H1 (cell line): Measurements from ENCODE around the gene CASQ2. TPM values are rescaled to one million over a fixed set of nuclear protein-coding genes. Genes with fewer than 3 reads are reported as not detected.

ENCODE experiments used
- CTCF ChIA-PET: fragments of 300-600 bp; sonication (Branson Sonifier 250); formaldehyde crosslinking; loops from one replicate; lab custom pipeline; 2021; ENCODE audit not compliant: partially characterized antibody; lab: Charles Lee
- POLR2A ChIA-PET: fragments of 300-600 bp; sonication (Branson Sonifier 250); formaldehyde crosslinking; loops from one replicate; lab custom pipeline; 2021; ENCODE audit warnings: inconsistent platforms; ENCODE audit not compliant: partially characterized antibody; lab: Charles Lee
- DNase-seq, 2 experiments: peaks; one replicate each; pipeline versions ENCODE4 v3.0.0 to v3.0.0-alpha.2; 2010 to 2022; ENCODE audit warnings: low spot score in 2 of 2, low read depth in 1 of 2, mixed read lengths in 1 of 2
- FAIRE-seq: peaks from 2 replicates; lab custom pipeline; 2011; peaks lifted over from hg19 to GRCh38; lab: Jason Lieb, UNC
- H2AFZ ChIP-seq: 2 replicates; pipeline ENCODE4 v1.8.1; 2012; ENCODE audit warnings: low read length, inconsistent platforms
- H2AK5ac ChIP-seq: 2 replicates; pipeline ENCODE4 v1.6.1; 2013; ENCODE audit warnings: low read depth, low read length
- H2BK120ac ChIP-seq: replicated peaks from 2 replicates; pipeline ENCODE3; 2013; ENCODE audit warnings: low read depth, low read length, inconsistent platforms
- H2BK12ac ChIP-seq: 2 replicates; pipeline ENCODE4 v1.6.1; 2013; ENCODE audit warnings: low read depth, low read length
- H2BK15ac ChIP-seq: 2 replicates; pipeline ENCODE4 v1.6.1; 2013; ENCODE audit warnings: low read length
- H2BK20ac ChIP-seq: 2 replicates; pipeline ENCODE4 v1.6.1; 2013; ENCODE audit warnings: low read length
- H2BK5ac ChIP-seq: 2 replicates; pipeline ENCODE4 v1.6.1; 2013; ENCODE audit warnings: low read depth, low read length
- H3K14ac ChIP-seq: 2 replicates; pipeline ENCODE4 v1.6.1; 2013; ENCODE audit warnings: inconsistent platforms; ENCODE audit not compliant: insufficient read length
- H3K18ac ChIP-seq: 2 replicates; pipeline ENCODE4 v1.6.1; 2013; ENCODE audit warnings: low read length; ENCODE audit errors: extremely low read depth
- H3K23ac ChIP-seq: 2 replicates; pipeline ENCODE4 v1.6.1; 2013; ENCODE audit warnings: inconsistent platforms; ENCODE audit not compliant: insufficient read length
- H3K23me2 ChIP-seq: 2 replicates; pipeline ENCODE4 v1.6.1; 2013; ENCODE audit warnings: low read depth, low read length
- H3K27ac ChIP-seq: 2 replicates; pipeline ENCODE4 v1.6.1; 2011; ENCODE audit warnings: low read depth, low read length, inconsistent platforms
- H3K27me3 ChIP-seq, 4 experiments: replicated peaks in 1 of 4; 1 replicate in 1 of 4; 2 replicates in 3 of 4; pipeline versions ENCODE4 v1.6.1 to v1.8.1; 2011 to 2013; ENCODE audit warnings: low read length in 3 of 4, mild to moderate bottlenecking in 3 of 4, inconsistent platforms in 2 of 4, mixed read lengths in 2 of 4, moderate library complexity in 1 of 4; ENCODE audit not compliant: control insufficient read depth in 3 of 4, insufficient read depth in 3 of 4; ENCODE audit errors: extremely low read depth in 1 of 4
- H3K36me3 ChIP-seq, 4 experiments: 2 replicates each; pipeline versions ENCODE4 v1.6.1 to v1.8.1; 2011 to 2013; ENCODE audit warnings: mild to moderate bottlenecking in 4 of 4, low read length in 3 of 4, moderate library complexity in 2 of 4, control low read depth in 1 of 4, inconsistent platforms in 1 of 4; ENCODE audit not compliant: insufficient read depth in 4 of 4, control insufficient read depth in 2 of 4
- H3K4ac ChIP-seq: replicated peaks from 2 replicates; pipeline ENCODE3; 2013; ENCODE audit warnings: low read length, low read depth, mixed read lengths, inconsistent platforms; ENCODE audit not compliant: insufficient read length
- H3K4me1 ChIP-seq, 4 experiments: replicated peaks in 1 of 4; 1 replicate in 1 of 4; 2 replicates in 3 of 4; pipeline versions ENCODE4 v1.6.1 to v1.8.1; 2011 to 2013; ENCODE audit warnings: low read length in 3 of 4, inconsistent platforms in 2 of 4, mixed read lengths in 1 of 4; ENCODE audit not compliant: insufficient read depth in 4 of 4, control insufficient read depth in 3 of 4
- H3K4me2 ChIP-seq, 2 experiments: 2 replicates each; pipeline versions ENCODE4 v1.6.1 to v1.8.1; 2011 to 2013; ENCODE audit warnings: low read depth in 2 of 2, low read length in 2 of 2, control low read depth in 1 of 2, inconsistent platforms in 1 of 2, mild to moderate bottlenecking in 1 of 2; ENCODE audit not compliant: insufficient read depth in 1 of 2
- H3K4me3 ChIP-seq, 4 experiments: fragments of 200-600, 300-600 bp in 1 of 4; sonication (generic), shearing (Covaris generic), sonication (Bioruptor Twin) in 1 of 4; 2 replicates each; pipeline versions ENCODE4 v1.5.1 to v1.8.1; 2011 to 2016; ENCODE audit warnings: low read length in 4 of 4, low read depth in 3 of 4, control low read depth in 2 of 4, inconsistent platforms in 2 of 4, mild to moderate bottlenecking in 2 of 4, mixed read lengths in 1 of 4, moderate library complexity in 1 of 4; ENCODE audit not compliant: insufficient read depth in 2 of 4; ENCODE audit errors: extremely low read depth in 1 of 4
- H3K56ac ChIP-seq: replicated peaks from 2 replicates; pipeline ENCODE3; 2013; ENCODE audit warnings: low read depth, mild to moderate bottlenecking, mixed read lengths, low read length, inconsistent platforms; ENCODE audit not compliant: insufficient read length
- H3K79me1 ChIP-seq: 2 replicates; pipeline ENCODE4 v1.6.1; 2013; ENCODE audit warnings: low read depth, low read length, control low read depth
- H3K79me2 ChIP-seq, 2 experiments: 2 replicates each; pipeline versions ENCODE4 v1.6.1 to v1.8.1; 2012 to 2013; ENCODE audit warnings: low read length in 2 of 2, mild to moderate bottlenecking in 2 of 2, inconsistent platforms in 1 of 2; ENCODE audit not compliant: insufficient read depth in 2 of 2, control insufficient read depth in 1 of 2
- H3K9ac ChIP-seq, 4 experiments: replicated peaks in 1 of 4; 1 replicate in 1 of 4; 2 replicates in 3 of 4; pipeline versions ENCODE4 v1.6.1 to v1.8.1; 2011 to 2013; ENCODE audit warnings: low read depth in 3 of 4, low read length in 3 of 4, control low read depth in 2 of 4, mild to moderate bottlenecking in 2 of 4, moderate library complexity in 2 of 4, inconsistent platforms in 1 of 4; ENCODE audit errors: extremely low read depth in 1 of 4
- H3K9me3 ChIP-seq, 2 experiments: 2 replicates each; pipeline versions ENCODE4 v1.6.1 to v1.8.1; 2012 to 2013; ENCODE audit warnings: mild to moderate bottlenecking in 2 of 2, moderate library complexity in 2 of 2, control low read depth in 1 of 2, inconsistent platforms in 1 of 2, low read depth in 1 of 2, low read length in 1 of 2, mixed read lengths in 1 of 2; ENCODE audit not compliant: insufficient read depth in 2 of 2
- H4K20me1 ChIP-seq, 2 experiments: replicated peaks in 1 of 2; 2 replicates each; pipeline versions ENCODE3 to v1.8.1; 2011 to 2013; ENCODE audit warnings: inconsistent platforms in 2 of 2, low read length in 2 of 2, mild to moderate bottlenecking in 1 of 2; ENCODE audit not compliant: insufficient read depth in 2 of 2, control insufficient read depth in 1 of 2
- H4K5ac ChIP-seq: 2 replicates; pipeline ENCODE4 v1.6.1; 2013; ENCODE audit warnings: low read length, low read depth, mixed read lengths, inconsistent platforms; ENCODE audit not compliant: insufficient read length
- H4K8ac ChIP-seq: 2 replicates; pipeline ENCODE4 v1.8.0; 2013; ENCODE audit warnings: mild to moderate bottlenecking, moderate library complexity, low read length, inconsistent platforms; ENCODE audit not compliant: insufficient read depth; ENCODE audit errors: extremely low read depth
- H4K91ac ChIP-seq: replicated peaks from 2 replicates; pipeline ENCODE3; 2013; ENCODE audit warnings: low read length, mixed read lengths, inconsistent platforms; ENCODE audit not compliant: insufficient read length
- CHD1 ChIP-seq: IDR thresholded peaks from 2 replicates; pipeline ENCODE4 v1.6.1; 2012; ENCODE audit warnings: low read depth, low read length, improper control_type of control experiment
- CHD2 ChIP-seq: IDR thresholded peaks from 2 replicates; pipeline ENCODE4 v1.6.1; 2012; ENCODE audit warnings: low read length, improper control_type of control experiment
- CTCF ChIP-seq, 3 experiments: IDR thresholded peaks; 1 replicate in 2 of 3; 2 replicates in 1 of 3; pipeline versions ENCODE4 v1.5.1 to v1.6.1; 2011; ENCODE audit warnings: low read length in 3 of 3, mild to moderate bottlenecking in 3 of 3, inconsistent platforms in 2 of 3, low read depth in 1 of 3, moderate library complexity in 1 of 3; ENCODE audit not compliant: insufficient read depth in 1 of 3; ENCODE audit errors: control extremely low read depth in 1 of 3
- FOSL1 ChIP-seq: IDR thresholded peaks from 2 replicates; pipeline ENCODE4 v1.6.1; 2011; ENCODE audit warnings: mild to moderate bottlenecking, low read depth, low read length, moderate library complexity; ENCODE audit not compliant: insufficient read depth
- GABPA ChIP-seq: IDR thresholded peaks from 2 replicates; pipeline ENCODE4 v1.6.1; 2011; ENCODE audit warnings: mild to moderate bottlenecking, low read length, moderate library complexity, borderline replicate concordance; ENCODE audit not compliant: insufficient read depth
- HDAC2 ChIP-seq, 2 experiments: fragments of 300-600 bp in 1 of 2; sonication (generic) in 1 of 2; IDR thresholded peaks; 2 replicates each; pipeline ENCODE4 v1.6.1; 2011 to 2012; ENCODE audit warnings: low read depth in 2 of 2, low read length in 2 of 2, mild to moderate bottlenecking in 2 of 2, moderate library complexity in 2 of 2, borderline replicate concordance in 1 of 2, inconsistent platforms in 1 of 2
- KDM4A ChIP-seq: IDR thresholded peaks from one replicate; pipeline ENCODE4 v1.7.1; 2012; ENCODE audit warnings: low read depth, mild to moderate bottlenecking, moderate library complexity, low read length, inconsistent platforms; ENCODE audit not compliant: severe bottlenecking
- MAFK ChIP-seq: IDR thresholded peaks from 2 replicates; pipeline ENCODE4 v1.6.1; 2012; ENCODE audit warnings: low read depth, mild to moderate bottlenecking, improper control_type of control experiment, low read length
- SIN3A ChIP-seq, 2 experiments: IDR thresholded peaks in 1 of 2; conservative IDR thresholded peaks in 1 of 2; 2 replicates each; pipeline ENCODE4 v1.6.1; 2011 to 2012; ENCODE audit warnings: low read length in 2 of 2, improper control_type of control experiment in 1 of 2, low read depth in 1 of 2, mild to moderate bottlenecking in 1 of 2
- WGBS, 2 experiments: shearing (Covaris generic) in 1 of 2; methylation state at CpG; one replicate each; pipeline versions ENCODE4 v1.1.6 to v1.1.7; 2013 to 2015; ENCODE audit warnings: low lambda C conversion rate in 2 of 2, mixed read lengths in 2 of 2, inconsistent platforms in 1 of 2, low coverage in 1 of 2, missing lambda C conversion rate in 1 of 2; ENCODE audit not compliant: insufficient replicate concordance in 2 of 2, insufficient coverage in 1 of 2, insufficient read length in 1 of 2; ENCODE audit errors: extremely low coverage in 1 of 2, missing lambda C conversion rate in 1 of 2; 5-methylcytosine and 5-hydroxymethylcytosine counted together
- polyA plus RNA-seq, 7 experiments: library from polyadenylated mRNA; depleted of rRNA in 3 of 7; stranded (reverse) in 5 of 7; unstranded in 2 of 7; fragments of >200 nt in 5 of 7; fragments of 200-250 nt in 2 of 7; gene quantifications; 1 replicate in 5 of 7; 2 replicates in 1 of 7; 4 replicates in 1 of 7; pipeline versions ENCODE4 v1.2.1 to v1.2.3, GENCODE V29; 2011 to 2013; ENCODE audit warnings: missing spikeins in 2 of 7, mixed read lengths in 2 of 7
- total RNA-seq: library from RNA; stranded (reverse); fragmentation: NEBNext Ultra II Directional; extraction: Animal tissue kit (Norgen Biotek cat#: 25700); gene quantifications from 2 replicates; pipeline ENCODE4 v1.2.1, GENCODE V29; 2021

Gene CASQ2
- total and polyA plus RNA-seq, 2 of the 8 experiments (the other 6 are each of a cell fraction or from before 2014, with no cell fraction given) = not detected

GRCh38 chr1:115685029-115685705, 83.3 kb downstream of the CASQ2 start:
- H4K20me1 ChIP-seq = peaks cover 0 to 2% of the 10 kb centered on the region in 2 experiments
- no peak overlapping the region for H3K23ac ChIP-seq
- H3K4me1 ChIP-seq = no peaks in the 10 kb centered on the region
- H3K9ac ChIP-seq = 0 out of 7 replicates have a peak overlapping the region, but pooled peaks of 1 of the 4 experiments have one; percentile 4
- no peak overlapping the region for H2AK5ac ChIP-seq
- H2BK12ac ChIP-seq = no peak overlapping the region
- no peak overlapping the region for H3K4me2 ChIP-seq
- no peaks in the 10 kb centered on the region for H3K79me2 ChIP-seq
- WGBS, 2 experiments = 90% methylated on average over 14 of the region's 14 CpGs; no CpG with 5 or more reads in 1 of the 2 experiments
- CTCF ChIA-PET = interaction anchor here (1.4 to 2.2 kb wide), 2 partner anchors 22 to 77 kb away, joined by 7 to 9 read pairs; no protein-coding TSS in a partner anchor
- no peak overlapping the region for H4K91ac ChIP-seq
- H3K36me3 ChIP-seq = peaks cover 2 to 14% (median 11%) of the 10 kb centered on the region in 4 experiments; a peak in 7 of 8 replicates
- no peaks in the 10 kb centered on the region for H3K27me3 ChIP-seq
- DNase-seq = no peak
- no peak overlapping the region for H2AFZ ChIP-seq
- H4K5ac ChIP-seq = no peak overlapping the region
- no peak for FAIRE-seq
- no peak overlapping the region for H2BK5ac ChIP-seq
- H3K27ac ChIP-seq = no peak overlapping the region
- no peaks in the 10 kb centered on the region for H3K79me1 ChIP-seq
- no peak overlapping the region for H2BK20ac ChIP-seq
- no peak overlapping the region for H2BK15ac ChIP-seq
- no peak overlapping the region for H4K8ac ChIP-seq
- H3K14ac ChIP-seq = no peak overlapping the region
- H3K18ac ChIP-seq = no peak overlapping the region
- no peak overlapping the region for H3K4ac ChIP-seq
- H3K9me3 ChIP-seq = no peaks in the 10 kb centered on the region
- H3K4me3 ChIP-seq = no peak overlapping the region
- no peak overlapping the region for H3K56ac ChIP-seq
- no peaks in the 10 kb centered on the region for H3K23me2 ChIP-seq
- no peak overlapping the region for H2BK120ac ChIP-seq
- POLR2A ChIA-PET = interaction anchor here (0.6 kb wide), 1 partner anchor 1120 kb away, joined by 3 read pairs; no protein-coding TSS in a partner anchor
- TF ChIP-seq SIN3A (conservative IDR thresholded peaks at IDR 0.05 in 1 of 2, IDR thresholded peaks at IDR 0.05 in 1 of 2; ENCODE audit: low read depth in 1 of 2, low read length in 2 of 2) = no peak
- no peak for TF ChIP-seq HDAC2 (IDR thresholded peaks at IDR 0.05; ENCODE audit: borderline replicate concordance in 1 of 2, low read depth in 2 of 2, low read length in 2 of 2)
- no peak for TF ChIP-seq GABPA
- no peak for TF ChIP-seq CHD1
- no peak for TF ChIP-seq FOSL1
- no peak for TF ChIP-seq CTCF (IDR thresholded peaks at IDR 0.05; ENCODE audit: control extremely low read depth in 1 of 3, insufficient read depth in 1 of 3, low read depth in 1 of 3, low read length in 3 of 3)
- TF ChIP-seq KDM4A = no peak
- no peak for TF ChIP-seq CHD2
- no peak for TF ChIP-seq MAFK
